NB4 (cell line): ENCODE data around the gene EIF2AK2.

Experiments
- CTCF ChIP-seq: IDR thresholded peaks from one replicate; pipeline ENCODE4 v1.5.1; 2012; ENCODE audit warnings: low read depth, low read length
- POLR2A ChIP-seq: IDR thresholded peaks from 2 replicates; pipeline ENCODE4 v1.6.1; 2011; ENCODE audit warnings: mild to moderate bottlenecking; ENCODE audit not compliant: insufficient read length; ENCODE audit errors: extremely low read depth

GRCh38 chr2:37143974-37144373 lies 12.8 kb downstream of the EIF2AK2 start:
- TF ChIP-seq CTCF (no peak), POLR2A (no peak)
